OCI-LY3 (cell line): Measurements from ENCODE around the gene PLEKHA7.

Experiments used
- H2AFZ ChIP-seq: fragments of 200-600, 300-600 bp; shearing (Covaris generic); 2 replicates; pipeline ENCODE4 v1.6.0; 2014; ENCODE audit warnings: antibody characterized with exemption, low read depth, low read length
- H3K27ac ChIP-seq: fragments of 200-600, 300-600 bp; sonication (generic); 2 replicates; pipeline ENCODE4 v1.5.1; 2014; ENCODE audit warnings: mild to moderate bottlenecking, low read length, moderate library complexity, mixed read lengths
- H3K27me3 ChIP-seq: fragments of 200-600, 300-600 bp; sonication (generic); 2 replicates; pipeline ENCODE4 v1.6.1; 2014; ENCODE audit warnings: low read depth, low read length, mixed read lengths
- H3K36me3 ChIP-seq: fragments of 200-600, 300-600 bp; sonication (generic); replicated peaks from 2 replicates; pipeline ENCODE3; 2014; ENCODE audit warnings: low read depth, low read length, mixed read lengths
- H3K4me1 ChIP-seq: fragments of 300-600, 200-600 bp; sonication (generic); 2 replicates; pipeline ENCODE4 v1.6.1; 2014; ENCODE audit warnings: low read length, mixed read lengths
- H3K4me2 ChIP-seq: fragments of 200-600, 300-600 bp; sonication (generic); 2 replicates; pipeline ENCODE4 v1.6.1; 2014; ENCODE audit warnings: low read length, mixed read lengths
- H3K4me3 ChIP-seq: fragments of 300-600, 200-600 bp; sonication (generic); 2 replicates; pipeline ENCODE4 v1.5.1; 2014; ENCODE audit warnings: antibody characterized with exemption, mild to moderate bottlenecking, low read length, moderate library complexity
- H3K79me2 ChIP-seq: fragments of 300-600, 200-600 bp; shearing (Covaris generic); 2 replicates; pipeline ENCODE4 v1.6.1; 2014; ENCODE audit warnings: mild to moderate bottlenecking, low read length, mixed read lengths
- H3K9ac ChIP-seq: fragments of 300-600, 200-600 bp; shearing (Covaris generic); 2 replicates; pipeline ENCODE4 v1.6.0; 2014; ENCODE audit warnings: mild to moderate bottlenecking, low read length, moderate library complexity
- H3K9me3 ChIP-seq: fragments of 200-600, 300-600 bp; shearing (Covaris generic); 2 replicates; pipeline ENCODE4 v1.6.1; 2014; ENCODE audit warnings: low read length, mixed read lengths; ENCODE audit not compliant: insufficient read depth
- H4K20me1 ChIP-seq: fragments of 200-600, 300-600 bp; sonication (generic); 2 replicates; pipeline ENCODE4 v1.6.1; 2016; ENCODE audit warnings: low read length, mixed read lengths; ENCODE audit not compliant: insufficient read depth
- CTCF ChIP-seq: fragments of 200-600, 300-600 bp; sonication (generic); IDR thresholded peaks from 2 replicates; pipeline ENCODE4 v1.5.1; 2014; ENCODE audit warnings: antibody characterized with exemption, low read length, low read depth
- EZH2phosphoT487 ChIP-seq: fragments of 200-600 bp; shearing (Covaris generic); IDR thresholded peaks from 2 replicates; pipeline ENCODE4 v1.6.1; 2018; ENCODE audit warnings: antibody characterized with exemption, mixed run types, low read depth

The PLEKHA7 gene

GRCh38 chr11:16945671-16946469, 68.3 kb downstream of the PLEKHA7 start:
- H3K36me3 ChIP-seq, result no peaks in the 10 kb centered on the region
- peaks cover 19% of the 10 kb centered on the region for H3K4me1 ChIP-seq
- peak overlapping the region; percentile 81 for H3K4me2 ChIP-seq
- TF ChIP-seq EZH2phosphoT487 (no peak), CTCF (peak; percentile 73)
- peak overlapping the region; percentile 12; the same call in 1 of the 2 replicates for H3K9ac ChIP-seq
- no peak overlapping the region; the same call in 1 of the 2 replicates for H2AFZ ChIP-seq
- H3K27me3 ChIP-seq, result peaks cover 42% of the 10 kb centered on the region
- peak overlapping the region; percentile 43 for H3K27ac ChIP-seq
- no peaks in the 10 kb centered on the region for H3K79me2 ChIP-seq
- H3K9me3 ChIP-seq, result no peaks in the 10 kb centered on the region
- peak overlapping the region; percentile 67 for H3K4me3 ChIP-seq
- H4K20me1 ChIP-seq, result peaks cover 3% of the 10 kb centered on the region; the same call in 1 of the 2 replicates

GRCh38 chr11:16942911-16943310, 71.3 kb downstream of the PLEKHA7 start:
- Histone ChIP-seq H3K9ac (no peak overlapping the region), H4K20me1 (peaks cover 3% of the 10 kb centered on the region; the same call in 1 of the 2 replicates), H3K4me1 (peaks cover 19% of the 10 kb centered on the region), H3K4me2 (no peak overlapping the region), H3K36me3 (no peaks in the 10 kb centered on the region), H3K9me3 (no peaks in the 10 kb centered on the region), H2AFZ (no peak overlapping the region), H3K79me2 (no peaks in the 10 kb centered on the region), H3K4me3 (no peak overlapping the region), H3K27ac (no peak overlapping the region), H3K27me3 (peaks cover 45% of the 10 kb centered on the region)
- no peak for TF ChIP-seq CTCF
- no peak for TF ChIP-seq EZH2phosphoT487

- H3K4me1 ChIP-seq, result peaks cover 19% of the 10 kb centered on the region
- H3K9ac ChIP-seq, result no peak overlapping the region
- no peaks in the 10 kb centered on the region for H3K9me3 ChIP-seq
- no peak overlapping the region for H2AFZ ChIP-seq
- H3K36me3 ChIP-seq, result no peaks in the 10 kb centered on the region
- H3K4me2 ChIP-seq, result no peak overlapping the region
- peaks cover 45% of the 10 kb centered on the region for H3K27me3 ChIP-seq
- TF ChIP-seq CTCF (no peak), EZH2phosphoT487 (no peak)
- H4K20me1 ChIP-seq, result peaks cover 3% of the 10 kb centered on the region; the same call in 1 of the 2 replicates
- H3K4me3 ChIP-seq, result no peak overlapping the region
- H3K27ac ChIP-seq, result no peak overlapping the region
- no peaks in the 10 kb centered on the region for H3K79me2 ChIP-seq
Observed at GRCh38 chr11:16942342-16942741, 71.9 kb downstream of the PLEKHA7 start.

GRCh38 chr11:16941935-16942334, 72.3 kb downstream of the PLEKHA7 start:
- Histone ChIP-seq H3K9me3 (no peaks in the 10 kb centered on the region), H2AFZ (no peak overlapping the region), H3K79me2 (no peaks in the 10 kb centered on the region), H3K36me3 (no peaks in the 10 kb centered on the region), H4K20me1 (peaks cover 3% of the 10 kb centered on the region; the same call in 1 of the 2 replicates), H3K27ac (no peak overlapping the region), H3K27me3 (peaks cover 49% of the 10 kb centered on the region), H3K9ac (no peak overlapping the region), H3K4me2 (no peak overlapping the region), H3K4me1 (peaks cover 17% of the 10 kb centered on the region), H3K4me3 (no peak overlapping the region)
- TF ChIP-seq EZH2phosphoT487 (no peak), CTCF (no peak)
